ENCODE data around the gene SBK3.
A peak's percentile ranks its signal among the peaks of the same experiment; 100 is the strongest.
"Not testable (repeated sequence)": the region's sequence is repeated elsewhere in the genome, so short reads cannot be mapped to it uniquely, and the experiment has no call there.

Gene SBK3

GRCh38 chr19:55508120-55508519, 37.2 kb downstream of the SBK3 start:
- no peak for DNase-seq

- DNase-seq = no peak
Measured at GRCh38 chr19:55504981-55505380, 40.4 kb downstream of the SBK3 start.

- DNase-seq = no peak
Measured at GRCh38 chr19:55504252-55504603, 41.1 kb downstream of the SBK3 start.

DNA sequence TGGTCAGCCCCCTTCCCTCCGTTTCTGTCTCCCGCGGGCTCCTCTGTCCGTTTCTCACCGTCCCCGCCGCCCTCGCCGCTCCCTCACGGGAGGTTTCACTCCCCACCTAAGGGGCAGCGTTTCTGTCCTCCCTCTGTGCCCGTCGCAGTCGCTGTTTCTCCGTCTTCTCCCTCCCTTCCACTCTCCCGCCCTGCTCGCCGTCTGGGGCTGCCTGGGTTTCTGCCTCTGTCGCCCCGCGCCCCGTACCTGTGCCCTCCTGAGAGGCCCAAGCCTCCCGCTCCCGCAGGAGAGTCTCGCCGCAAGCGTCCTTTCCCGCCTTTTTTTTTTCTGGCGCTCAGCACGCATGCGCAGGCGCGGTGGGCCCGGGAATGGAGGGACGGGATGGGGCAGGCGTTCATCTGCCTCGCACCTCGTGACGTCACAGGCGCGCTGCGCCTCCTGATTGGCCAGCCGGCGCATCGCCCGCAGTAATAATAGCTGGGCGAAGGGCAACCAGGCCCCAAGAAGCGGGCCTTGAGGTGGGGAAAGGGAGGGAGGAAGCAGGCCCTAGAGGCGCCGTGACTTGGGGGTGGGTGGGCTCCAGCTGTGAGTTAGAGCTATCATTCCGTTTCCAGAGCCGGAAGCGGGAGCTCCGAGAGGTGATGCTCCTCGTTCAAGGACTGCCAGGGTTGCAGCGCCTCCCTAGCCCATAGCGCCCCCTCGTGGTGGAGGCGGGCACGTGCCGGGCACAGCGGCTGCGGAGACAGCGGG, 41.7 kb downstream of the SBK3 start:
- peak; percentile 49 to 75 for DNase-seq

DNA sequence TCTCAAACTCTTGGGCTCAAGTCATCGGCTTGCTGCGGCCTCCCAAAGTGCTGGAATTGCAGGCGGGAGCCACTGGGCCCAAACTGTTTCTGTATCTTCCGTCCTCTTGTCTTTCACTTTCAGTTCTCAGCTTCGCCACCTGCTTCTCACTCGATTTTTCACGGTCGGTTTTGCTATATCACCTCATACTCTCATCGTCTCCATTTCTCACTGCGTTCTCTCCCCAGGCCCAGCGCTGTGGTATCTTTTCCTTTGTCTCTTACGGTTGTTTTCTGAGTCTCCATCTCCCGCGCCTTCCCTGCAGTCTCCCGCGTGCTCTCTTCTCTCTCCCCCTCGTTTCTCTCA, 42.2 kb downstream of the SBK3 start:
- DNase-seq = no peak

- no peak for DNase-seq
Measured at GRCh38 chr19:55502197-55502952, 43.0 kb downstream of the SBK3 start.

DNA sequence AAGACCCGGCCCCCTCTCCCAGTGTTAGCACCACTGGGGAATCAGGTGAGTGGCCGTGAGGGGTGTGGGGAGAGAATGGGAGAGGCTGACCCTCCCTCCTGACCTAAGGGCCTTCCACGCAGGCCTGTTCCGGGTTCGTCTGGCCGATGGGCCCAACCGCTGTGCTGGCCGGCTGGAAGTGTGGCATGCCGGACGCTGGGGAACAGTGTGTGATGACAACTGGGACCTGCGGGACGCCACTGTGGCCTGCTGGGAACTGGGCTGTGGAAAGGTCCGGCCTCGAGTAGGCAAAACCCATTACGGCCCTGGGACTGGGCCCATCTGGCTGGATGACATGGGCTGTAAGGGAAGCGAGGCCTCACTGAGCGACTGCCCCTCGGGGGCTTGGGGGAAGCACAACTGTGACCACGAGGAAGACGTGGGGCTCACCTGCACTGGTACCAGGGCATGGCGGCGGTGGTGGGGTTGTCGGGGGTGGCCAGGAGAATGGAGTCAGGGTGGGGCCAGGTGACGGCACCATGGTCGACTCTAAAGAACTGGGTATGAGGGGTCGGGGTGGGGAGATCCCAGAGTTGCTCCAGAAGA, 44.9 kb downstream of the SBK3 start:
- DNase-seq = no peak

DNA sequence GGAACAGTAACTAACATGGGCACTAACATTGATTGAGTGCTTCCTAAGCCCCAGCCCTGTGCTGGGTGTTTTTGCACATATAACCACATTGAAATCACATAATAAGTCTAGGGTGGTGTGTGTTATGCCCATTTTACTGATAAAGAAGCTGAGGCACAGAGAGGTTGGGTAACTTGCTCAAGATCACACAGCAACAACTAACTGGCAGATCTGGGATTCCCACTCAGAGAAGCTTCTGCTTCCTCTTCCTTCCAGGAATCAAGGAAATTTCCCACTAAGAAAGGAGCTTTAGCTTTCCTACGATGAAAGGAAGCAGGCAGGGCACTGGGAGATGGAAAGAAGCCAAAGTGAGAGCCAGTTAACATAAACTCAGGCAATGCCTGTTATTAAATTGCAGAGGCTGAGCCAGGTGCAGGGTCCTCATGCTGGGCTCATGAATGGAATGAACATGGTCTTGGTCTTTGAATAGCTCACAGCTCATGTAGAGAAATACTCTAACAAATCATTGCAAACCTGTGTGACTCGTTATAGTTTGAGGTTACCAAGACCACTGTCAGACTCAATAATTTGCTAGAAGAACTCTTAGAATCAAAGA, 47.0 kb downstream of the SBK3 start:
- no peak for DNase-seq

DNA sequence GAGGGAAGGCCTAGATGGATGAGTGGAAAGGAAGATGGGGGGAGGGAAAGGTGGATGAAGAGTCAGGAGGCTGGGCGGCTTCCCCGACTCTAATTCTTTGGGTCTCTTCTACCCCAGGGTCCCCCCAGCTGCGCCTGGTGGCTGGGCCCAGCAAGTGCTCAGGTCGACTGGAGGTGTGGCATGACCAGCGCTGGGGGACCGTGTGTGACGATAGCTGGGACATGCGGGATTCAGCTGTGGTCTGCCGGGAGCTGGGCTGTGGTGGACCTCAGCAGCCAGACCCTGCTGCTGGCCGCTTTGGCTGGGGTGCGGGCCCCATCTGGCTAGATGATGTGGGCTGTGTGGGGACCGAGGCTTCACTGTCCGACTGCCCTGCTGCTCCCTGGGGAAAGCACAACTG, 47.6 kb downstream of the SBK3 start:
- DNase-seq = no peak

DNA sequence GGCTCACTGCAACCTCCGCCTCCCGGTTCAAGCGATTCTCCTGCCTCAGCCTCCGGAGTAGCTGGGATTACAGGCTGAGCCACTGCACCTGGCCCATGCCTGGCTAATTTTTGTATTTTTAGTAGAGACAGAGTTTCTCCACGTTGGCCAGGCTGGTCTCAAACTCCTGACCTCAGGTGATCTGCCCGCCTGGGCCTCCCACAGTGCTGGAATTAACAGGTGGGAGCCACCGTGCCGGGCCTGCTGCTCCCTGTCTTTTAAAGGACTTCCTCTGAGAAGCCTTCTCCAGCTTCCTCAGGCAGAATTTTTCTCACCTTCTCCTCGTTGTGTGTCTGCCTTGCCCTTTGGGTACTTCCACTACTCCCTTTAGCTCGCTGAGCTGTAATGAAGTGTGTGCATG, 48.5 kb downstream of the SBK3 start:
- not testable (repeated sequence) for DNase-seq

- no peak for DNase-seq
Measured at GRCh38 chr19:55495646-55496349, 49.5 kb downstream of the SBK3 start.

- no peak for DNase-seq
Measured at GRCh38 chr19:55494172-55494761, 51.1 kb downstream of the SBK3 start.

DNA sequence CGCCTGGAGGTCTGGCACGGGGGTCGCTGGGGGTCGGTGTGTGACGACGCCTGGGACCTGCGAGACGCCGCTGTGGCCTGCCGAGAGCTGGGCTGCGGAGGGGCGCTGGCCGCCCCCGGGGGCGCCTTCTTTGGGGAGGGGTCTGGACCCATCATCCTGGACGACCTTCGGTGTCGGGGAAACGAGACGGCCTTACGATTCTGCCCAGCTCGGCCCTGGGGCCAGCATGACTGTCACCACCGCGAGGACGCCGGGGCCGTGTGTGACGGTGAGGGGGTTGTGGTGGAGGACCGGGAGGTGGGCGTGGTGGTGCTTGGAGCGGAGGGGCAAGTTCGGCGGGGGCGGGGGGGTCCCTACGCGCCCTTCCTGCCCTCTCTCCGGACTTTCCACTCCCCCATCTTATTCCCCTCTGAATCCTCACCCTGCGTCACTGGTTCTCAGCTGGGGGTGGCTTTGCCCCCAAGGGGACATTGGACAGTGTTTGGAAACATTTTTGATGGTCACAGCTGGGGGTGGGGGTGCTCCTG, 51.6 kb downstream of the SBK3 start:
- no peak for DNase-seq

GRCh38 chr19:55493052-55493644, 52.2 kb downstream of the SBK3 start:
- DNase-seq = no peak

GRCh38 chr19:55492362-55492944, 52.9 kb downstream of the SBK3 start:
- DNase-seq = no peak

DNA sequence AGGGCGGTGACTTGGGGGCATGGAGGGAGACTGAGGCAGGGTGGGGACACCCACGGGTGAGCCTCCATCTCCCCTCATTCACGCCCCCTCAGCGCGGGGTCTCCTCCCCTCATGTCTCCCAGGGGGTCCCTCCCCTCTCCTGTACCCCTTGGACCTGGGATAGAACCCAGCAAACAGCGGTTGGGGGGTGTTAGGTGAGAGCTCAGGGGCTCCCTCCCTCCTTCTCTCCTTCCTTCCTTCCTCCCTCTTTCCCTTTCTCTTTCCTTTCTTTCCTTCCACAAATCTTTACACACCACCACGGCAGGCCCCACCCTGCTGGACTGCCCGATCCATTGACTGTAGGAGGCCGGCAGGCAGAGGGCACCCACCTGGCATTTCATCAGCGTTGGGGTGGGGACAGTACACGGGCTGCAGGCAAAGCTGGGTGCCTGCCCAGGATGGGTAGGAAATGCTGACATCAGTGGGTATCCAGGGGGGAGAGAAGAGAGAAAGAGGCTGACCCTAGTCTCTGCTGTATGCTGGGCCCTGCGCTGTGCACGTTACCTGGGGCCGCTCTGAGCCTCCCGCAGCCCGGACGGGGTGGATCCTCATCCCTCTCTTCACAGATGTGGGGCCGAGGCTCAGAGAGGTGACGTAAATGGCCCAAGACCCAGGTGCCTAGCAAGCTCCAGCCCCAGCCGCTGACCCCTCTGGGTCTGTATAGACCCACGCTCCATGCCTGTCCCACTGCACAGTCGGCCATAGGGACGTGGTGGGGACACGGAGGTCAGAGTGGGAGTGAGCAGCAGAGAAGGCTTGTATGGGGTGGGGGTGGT, 53.6 kb downstream of the SBK3 start:
- DNase-seq = no peak
